MCF 10A (cell line): ENCODE results near the gene XPNPEP2. TPM values are rescaled to one million over a fixed set of nuclear protein-coding genes. Genes with fewer than 3 reads are reported as not detected.

Experiments
- BruUV-seq: library from RNA; stranded (reverse); fragments of 400-500 nt; replicated peaks from 2 replicates; lab custom pipeline; 2021; lab: Mats Ljungman, UMichigan
- CTCF ChIA-PET: fragments of 300-600 bp; sonication (Branson Sonifier 250); formaldehyde crosslinking; extraction: SDS; loops from one replicate; lab custom pipeline; 2021; ENCODE audit warnings: antibody characterized with exemption, inconsistent platforms; lab: Yijun Ruan, JAX
- POLR2A ChIA-PET: fragments of 300-600, 350-650 bp; sonication (Branson Sonifier 250); formaldehyde crosslinking; extraction: SDS; loops from one replicate; lab custom pipeline; 2020; ENCODE audit warnings: antibody characterized with exemption, inconsistent platforms; lab: Yijun Ruan, JAX
- DNase-seq: peaks from one replicate; pipeline ENCODE4 v3.0.0-alpha.2; 2018; ENCODE audit not compliant: unreplicated experiment
- H3K27ac Mint-ChIP-seq: one replicate; pipeline ENCODE4 v1.8.0; 2022; ENCODE audit warnings: mild to moderate bottlenecking, low read depth, mixed read lengths; ENCODE audit not compliant: unreplicated experiment
- H3K27me3 Mint-ChIP-seq: one replicate; pipeline ENCODE4 v1.8.0; 2022; ENCODE audit warnings: mixed read lengths; ENCODE audit not compliant: insufficient read depth, unreplicated experiment
- H3K36me3 Mint-ChIP-seq: one replicate; pipeline ENCODE4 v1.8.0; 2022; ENCODE audit warnings: mild to moderate bottlenecking, moderate library complexity, mixed read lengths; ENCODE audit not compliant: insufficient read depth, unreplicated experiment
- H3K4me1 Mint-ChIP-seq: one replicate; pipeline ENCODE4 v1.8.0; 2022; ENCODE audit warnings: mixed read lengths; ENCODE audit not compliant: insufficient read depth, unreplicated experiment
- H3K4me3 Mint-ChIP-seq: one replicate; pipeline ENCODE4 v1.8.0; 2022; ENCODE audit warnings: mild to moderate bottlenecking, moderate library complexity, mixed read lengths; ENCODE audit not compliant: unreplicated experiment
- H3K9me3 Mint-ChIP-seq: one replicate; pipeline ENCODE4 v1.8.0; 2022; ENCODE audit warnings: mixed read lengths; ENCODE audit not compliant: unreplicated experiment
- intact Hi-C: fragments of 100-400 bp; cut with micrococcal nuclease; formaldehyde crosslinking; loops from 2 replicates; pipeline ENCODE4 v1.14.1; 2022
- total RNA-seq: library from RNA; stranded (reverse); gene quantifications from 2 replicates; pipeline ENCODE4 v1.2.3, GENCODE V29; 2022
- TF ChIP-seq, protein P1 (sequence below): fragments of 200-600 bp; IDR thresholded peaks from one replicate; pipeline ENCODE4 v1.8.0; 2022; ENCODE audit warnings: antibody characterized with exemption, mild to moderate bottlenecking; ENCODE audit not compliant: unreplicated experiment

The XPNPEP2 gene
- total RNA-seq, 1 experiment from 2014 or later: not detected

DNA sequence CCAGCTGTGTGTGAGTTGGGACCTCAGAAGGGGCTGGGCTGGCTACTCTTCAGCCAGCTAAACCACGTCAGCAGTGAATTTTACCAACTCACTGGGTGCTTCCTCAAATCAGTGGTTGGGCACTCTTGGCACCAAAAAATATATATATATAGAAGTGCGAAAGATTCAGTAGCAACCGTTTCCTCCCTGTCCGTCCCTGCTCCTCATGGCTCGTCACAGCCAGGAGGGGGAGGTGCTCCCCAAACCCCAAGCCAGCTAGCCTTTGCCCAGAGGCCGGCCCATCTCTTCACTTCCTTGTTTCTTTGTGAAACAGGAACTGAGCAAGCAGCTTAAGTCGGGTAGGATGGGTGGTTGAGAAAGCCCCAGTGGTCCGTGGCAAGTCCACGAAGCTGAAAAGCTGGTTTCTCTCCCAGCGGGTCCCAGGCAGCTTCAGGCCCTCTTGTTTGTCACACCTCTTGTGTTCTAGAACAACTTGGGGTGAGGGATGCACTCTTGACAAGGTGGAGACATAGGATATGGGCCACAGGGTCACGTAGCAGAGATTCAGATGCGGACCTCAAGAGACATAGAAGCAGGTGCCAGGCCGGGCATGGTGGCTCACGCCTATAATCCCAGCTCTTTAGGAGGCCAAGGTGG is 34.1 kb downstream of the XPNPEP2 start:
- ChIA-PET POLR2A (no interaction called here), CTCF (interaction anchor here (0.7 to 1.7 kb wide), 4 partner anchors 9 to 171 kb away, joined by 3 to 5 read pairs (median 4); no protein-coding TSS in a partner anchor)
- intact Hi-C loops: no loop called here

DNA sequence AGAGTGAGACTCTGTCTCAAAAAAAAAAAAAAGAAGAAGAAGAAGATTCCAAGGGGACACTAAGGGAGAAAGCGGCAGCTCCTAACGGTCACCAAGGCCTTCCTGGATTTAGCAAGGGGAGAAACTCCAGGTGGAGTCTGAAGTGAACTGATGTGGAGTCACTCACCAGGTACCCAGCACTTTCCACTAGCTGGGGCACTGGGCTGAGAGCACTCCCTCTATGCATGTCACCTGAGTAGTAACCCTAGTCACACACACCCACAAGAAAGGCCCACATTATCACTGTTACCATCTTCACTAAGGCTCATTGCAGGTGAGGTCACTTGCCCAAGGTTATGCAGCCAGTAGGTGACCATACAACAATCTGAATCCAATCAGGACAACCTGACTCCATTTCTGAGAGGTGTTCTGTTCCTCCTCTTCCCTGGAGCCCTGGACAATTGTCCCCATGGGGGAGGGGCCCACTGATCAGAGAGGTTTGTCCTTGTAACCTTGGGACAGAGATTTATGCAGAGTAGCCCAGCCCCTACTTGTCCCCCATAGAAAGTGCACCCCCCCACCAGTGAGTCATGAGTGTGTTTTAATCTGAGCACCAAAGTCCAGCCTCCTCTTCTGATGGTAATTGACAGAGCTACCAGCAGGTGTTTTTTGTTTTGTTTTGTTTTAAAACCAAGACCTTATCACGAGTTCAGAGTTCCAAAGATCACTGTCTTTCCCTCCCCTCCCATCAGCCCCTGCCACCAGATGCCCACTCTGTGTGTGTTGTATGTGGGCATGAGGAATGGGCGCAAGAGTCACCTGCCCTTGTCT is 35.1 kb downstream of the XPNPEP2 start:
- H3K27me3 Mint-ChIP-seq: peaks cover 4% of the 10 kb centered on the region
- CTCF ChIA-PET: interaction anchor here (0.6 to 1.7 kb wide), 2 partner anchors 10 to 135 kb away, joined by 3 to 5 read pairs; no protein-coding TSS in a partner anchor

More for the DNA sequence above, 34.1 kb downstream of the XPNPEP2 start:
- H3K4me3 Mint-ChIP-seq: no peak overlapping the region
- no peaks in the 10 kb centered on the region for H3K4me1 Mint-ChIP-seq
- DNase-seq: no peak
- H3K36me3 Mint-ChIP-seq: no peaks in the 10 kb centered on the region
- TF ChIP-seq, protein P1, sequence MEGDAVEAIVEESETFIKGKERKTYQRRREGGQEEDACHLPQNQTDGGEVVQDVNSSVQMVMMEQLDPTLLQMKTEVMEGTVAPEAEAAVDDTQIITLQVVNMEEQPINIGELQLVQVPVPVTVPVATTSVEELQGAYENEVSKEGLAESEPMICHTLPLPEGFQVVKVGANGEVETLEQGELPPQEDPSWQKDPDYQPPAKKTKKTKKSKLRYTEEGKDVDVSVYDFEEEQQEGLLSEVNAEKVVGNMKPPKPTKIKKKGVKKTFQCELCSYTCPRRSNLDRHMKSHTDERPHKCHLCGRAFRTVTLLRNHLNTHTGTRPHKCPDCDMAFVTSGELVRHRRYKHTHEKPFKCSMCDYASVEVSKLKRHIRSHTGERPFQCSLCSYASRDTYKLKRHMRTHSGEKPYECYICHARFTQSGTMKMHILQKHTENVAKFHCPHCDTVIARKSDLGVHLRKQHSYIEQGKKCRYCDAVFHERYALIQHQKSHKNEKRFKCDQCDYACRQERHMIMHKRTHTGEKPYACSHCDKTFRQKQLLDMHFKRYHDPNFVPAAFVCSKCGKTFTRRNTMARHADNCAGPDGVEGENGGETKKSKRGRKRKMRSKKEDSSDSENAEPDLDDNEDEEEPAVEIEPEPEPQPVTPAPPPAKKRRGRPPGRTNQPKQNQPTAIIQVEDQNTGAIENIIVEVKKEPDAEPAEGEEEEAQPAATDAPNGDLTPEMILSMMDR: no peak
- H3K27ac Mint-ChIP-seq: no peak overlapping the region
- no peaks in the 10 kb centered on the region for H3K9me3 Mint-ChIP-seq
- H3K27me3 Mint-ChIP-seq: no peaks in the 10 kb centered on the region
- no TSS peak for BruUV-seq

DNA sequence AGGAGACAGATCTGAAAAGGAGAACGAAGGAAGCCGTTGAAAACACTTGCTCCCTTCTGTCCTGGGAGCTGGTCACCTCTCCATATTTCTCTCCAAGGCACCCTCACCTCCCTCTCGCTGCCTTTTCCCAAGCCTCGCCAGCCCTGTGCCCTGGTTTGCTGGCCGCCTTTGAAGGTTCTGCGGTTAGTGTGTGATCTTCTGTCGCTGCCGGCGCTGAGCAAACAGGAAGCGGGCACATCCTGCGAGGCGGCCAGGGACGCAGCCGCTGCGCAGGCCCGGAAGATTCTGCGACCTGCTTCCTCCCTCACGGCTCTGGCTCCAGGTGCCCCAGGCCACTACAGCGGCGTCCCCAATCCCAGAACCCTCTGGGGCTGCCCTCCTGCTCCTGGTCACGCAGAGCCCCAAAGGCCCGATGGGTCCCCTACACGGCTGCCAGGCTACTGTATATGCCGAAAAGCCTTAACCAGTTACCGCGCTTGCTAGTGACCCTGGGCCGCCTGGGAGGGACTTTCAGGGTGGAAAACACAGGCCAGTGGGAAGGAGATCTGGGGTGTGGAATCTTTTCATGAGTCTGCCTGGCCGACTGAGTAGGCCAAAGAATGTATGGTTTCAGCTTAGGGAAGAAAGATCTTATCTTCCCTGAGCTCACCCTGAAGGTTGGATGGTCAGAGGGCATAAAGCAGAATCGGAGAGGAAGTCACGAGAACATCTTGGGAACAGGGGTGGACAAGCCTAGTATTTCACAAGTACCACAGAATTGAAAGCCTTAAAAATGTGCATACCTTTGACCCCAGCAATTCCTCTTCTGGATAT is 38.6 kb downstream of the XPNPEP2 start:
- Mint-ChIP-seq H3K27me3 (peaks cover 26% of the 10 kb centered on the region), H3K4me3 (no peak overlapping the region), H3K9me3 (no peaks in the 10 kb centered on the region), H3K36me3 (no peaks in the 10 kb centered on the region), H3K27ac (no peak overlapping the region), H3K4me1 (no peaks in the 10 kb centered on the region)
- POLR2A ChIA-PET: no interaction called here
- TF ChIP-seq, protein P1: no peak
- CTCF ChIA-PET: interaction anchor here (1.4 kb wide), 1 partner anchor 51 kb away, joined by 4 read pairs; no protein-coding TSS in a partner anchor
- BruUV-seq: no TSS peak
- DNase-seq: no peak
- intact Hi-C loops: no loop called here

More for the DNA sequence above, 35.1 kb downstream of the XPNPEP2 start:
- no TSS peak for BruUV-seq
- Mint-ChIP-seq H3K4me3 (no peak overlapping the region), H3K9me3 (no peaks in the 10 kb centered on the region), H3K27ac (no peak overlapping the region), H3K4me1 (no peaks in the 10 kb centered on the region), H3K36me3 (no peaks in the 10 kb centered on the region)
- DNase-seq: no peak
- intact Hi-C loops: no loop called here
- POLR2A ChIA-PET: no interaction called here
- TF ChIP-seq, protein P1: no peak
